Transverse colon (tissue), 3 donors: ENCODE results near the gene WSB1.

Experiments used
- POLR2A ChIP-seq: fragments of 450-650 bp; IDR thresholded peaks from one replicate; pipeline ENCODE4 v1.6.1; 2016; ENCODE audit warnings: antibody characterized with exemption, mild to moderate bottlenecking, moderate library complexity
- TF ChIP-seq, protein P1 (sequence below), 5 experiments: fragments of 200-600 bp in 3 of 5; fragments of 450-650 bp in 2 of 5; sonication (generic) in 3 of 5; IDR thresholded peaks; 1 replicate in 2 of 5; 2 replicates in 3 of 5; pipeline ENCODE4 v1.5.1; 2016 to 2017; ENCODE audit warnings: antibody characterized with exemption in 5 of 5, inconsistent platforms in 3 of 5, mild to moderate bottlenecking in 2 of 5, moderate library complexity in 1 of 5

DNA sequence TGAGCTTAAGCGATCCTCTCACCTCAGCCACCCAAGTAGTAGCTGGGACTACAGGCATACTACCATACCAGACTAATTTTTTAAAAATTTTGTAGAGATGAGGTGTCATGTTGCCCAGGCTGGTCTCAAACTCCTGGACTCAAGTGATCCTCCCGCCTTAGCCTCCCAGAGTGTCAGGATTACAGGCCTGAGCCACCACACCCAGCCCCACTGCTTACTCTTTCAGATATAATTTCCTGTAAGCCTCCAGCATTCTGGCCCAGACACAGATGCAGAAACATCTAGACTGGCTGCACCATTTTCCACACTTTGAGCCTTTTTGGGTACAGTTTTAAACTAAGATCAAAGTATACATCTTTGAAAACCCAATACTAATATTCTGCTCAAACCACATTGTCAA lies 8.4 kb upstream of the WSB1 start:
- no peak for TF ChIP-seq POLR2A
- TF ChIP-seq, protein P1, sequence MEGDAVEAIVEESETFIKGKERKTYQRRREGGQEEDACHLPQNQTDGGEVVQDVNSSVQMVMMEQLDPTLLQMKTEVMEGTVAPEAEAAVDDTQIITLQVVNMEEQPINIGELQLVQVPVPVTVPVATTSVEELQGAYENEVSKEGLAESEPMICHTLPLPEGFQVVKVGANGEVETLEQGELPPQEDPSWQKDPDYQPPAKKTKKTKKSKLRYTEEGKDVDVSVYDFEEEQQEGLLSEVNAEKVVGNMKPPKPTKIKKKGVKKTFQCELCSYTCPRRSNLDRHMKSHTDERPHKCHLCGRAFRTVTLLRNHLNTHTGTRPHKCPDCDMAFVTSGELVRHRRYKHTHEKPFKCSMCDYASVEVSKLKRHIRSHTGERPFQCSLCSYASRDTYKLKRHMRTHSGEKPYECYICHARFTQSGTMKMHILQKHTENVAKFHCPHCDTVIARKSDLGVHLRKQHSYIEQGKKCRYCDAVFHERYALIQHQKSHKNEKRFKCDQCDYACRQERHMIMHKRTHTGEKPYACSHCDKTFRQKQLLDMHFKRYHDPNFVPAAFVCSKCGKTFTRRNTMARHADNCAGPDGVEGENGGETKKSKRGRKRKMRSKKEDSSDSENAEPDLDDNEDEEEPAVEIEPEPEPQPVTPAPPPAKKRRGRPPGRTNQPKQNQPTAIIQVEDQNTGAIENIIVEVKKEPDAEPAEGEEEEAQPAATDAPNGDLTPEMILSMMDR (IDR thresholded peaks at IDR 0.05): no peak
